Transverse colon (tissue), 4 donors: ENCODE measurements around the gene FAM204A. TPM values are rescaled to one million over a fixed set of nuclear protein-coding genes. Genes with fewer than 3 reads are reported as not detected.

Experiments used
- DNase-seq: peaks from one replicate; pipeline ENCODE4 v3.0.0-alpha.2; 2019
- H3K27ac ChIP-seq, 4 donors: fragments of 200-600 bp; sonication (generic); 2 replicates each; pipeline ENCODE4 v1.5.1; 2016 to 2018; ENCODE audit warnings: inconsistent platforms in 4 of 4
- H3K27me3 ChIP-seq: fragments of 200-600 bp; sonication (generic); 2 replicates; pipeline ENCODE4 v1.5.1; 2017; ENCODE audit warnings: inconsistent platforms
- H3K36me3 ChIP-seq, 4 donors: fragments of 200-600 bp; sonication (generic); 2 replicates each; pipeline ENCODE4 v1.5.1; 2017 to 2019; ENCODE audit warnings: inconsistent platforms in 4 of 4
- H3K4me1 ChIP-seq, 4 donors: fragments of 200-600 bp; sonication (generic); 2 replicates each; pipeline ENCODE4 v1.5.1; 2017 to 2020; ENCODE audit warnings: inconsistent platforms in 4 of 4
- H3K4me3 ChIP-seq, 4 donors: fragments of 200-600 bp; sonication (generic); 1 replicate in 1 of 4; 2 replicates in 3 of 4; pipeline versions ENCODE4 v1.5.1 to v1.6.1; 2017 to 2019; ENCODE audit warnings: inconsistent platforms in 4 of 4
- H3K9me3 ChIP-seq, 2 donors: fragments of 200-600 bp; sonication (generic); 2 replicates each; pipeline ENCODE4 v1.5.1; 2017 to 2019; ENCODE audit warnings: inconsistent platforms in 2 of 2
- CTCF ChIP-seq, 5 experiments: fragments of 200-600 bp in 3 of 5; fragments of 450-650 bp in 2 of 5; sonication (generic) in 3 of 5; IDR thresholded peaks; 1 replicate in 2 of 5; 2 replicates in 3 of 5; pipeline ENCODE4 v1.5.1; 2016 to 2017; ENCODE audit warnings: antibody characterized with exemption in 5 of 5, inconsistent platforms in 3 of 5, mild to moderate bottlenecking in 2 of 5, moderate library complexity in 1 of 5
- EP300 ChIP-seq: sonication (generic); formaldehyde crosslinking; IDR thresholded peaks from one replicate; pipeline ENCODE4 v1.6.1; 2017; ENCODE audit warnings: antibody characterized with exemption, low read depth
- POLR2A ChIP-seq: fragments of 450-650 bp; IDR thresholded peaks from one replicate; pipeline ENCODE4 v1.6.1; 2016; ENCODE audit warnings: antibody characterized with exemption, mild to moderate bottlenecking, moderate library complexity
- POLR2AphosphoS5 ChIP-seq, 3 donors: sonication (generic); formaldehyde crosslinking; IDR thresholded peaks; one replicate each; pipeline ENCODE4 v1.6.1; 2016; ENCODE audit warnings: antibody characterized with exemption in 3 of 3
- WGBS, 2 donors: methylation state at CpG; one replicate each; pipeline ENCODE4 v1.1.5; 2018; ENCODE audit warnings: low coverage in 1 of 2; 5-methylcytosine and 5-hydroxymethylcytosine counted together
- in situ Hi-C, 4 donors: fragments of 200-750 bp; cut with MboI; loops; one replicate each; pipeline versions ENCODE4 v1.15.0 to v1.15.1; 2017; ENCODE audit warnings: low sequenced_read_pairs in 3 of 4, low pct_ligation_motif_present in 1 of 4, low pct_unique_long_range_greater_than_20kb in 1 of 4
- intact Hi-C: fragments of 100-400 bp; cut with DNase I; formaldehyde crosslinking; loops from one replicate; pipeline ENCODE4 v1.15.1; 2023; ENCODE audit warnings: low total_unique reads
- total RNA-seq, 4 donors: library from RNA; depleted of rRNA; stranded (reverse); fragments of >200 nt; gene quantifications; one replicate each; pipeline ENCODE4 v1.1.0, GENCODE V29; 2016

FAM204A gene
- total RNA-seq, 4 donors from 2014 or later = 16.8 to 35.2 (median 25.4) TPM

GRCh38 chr10:118258285-118258684 is 83.8 kb downstream of the FAM204A start:
- 58 to 61% methylated on average over 2 to 3 of the region's 3 CpGs for WGBS, 2 donors
- Histone ChIP-seq H3K9me3 (no peaks in the 10 kb centered on the region), H3K27ac (no peak overlapping the region), H3K4me3 (no peak overlapping the region), H3K4me1 (no peaks in the 10 kb centered on the region), H3K36me3 (no peaks in the 10 kb centered on the region), H3K27me3 (peaks cover 6% of the 10 kb centered on the region)
- no peak for TF ChIP-seq CTCF (IDR thresholded peaks at IDR 0.05)
- no peak for TF ChIP-seq POLR2AphosphoS5 (IDR thresholded peaks at IDR 0.05)
- no peak for TF ChIP-seq EP300
- no peak for TF ChIP-seq POLR2A
- in situ Hi-C loops (no loop called here), intact Hi-C loops (loop anchor here (5.0 kb wide), 1 partner anchor 1296 kb away; no protein-coding TSS in a partner anchor)
- no peak for DNase-seq

- Histone ChIP-seq H3K27ac (no peak overlapping the region), H3K9me3 (no peaks in the 10 kb centered on the region), H3K27me3 (peaks cover 6% of the 10 kb centered on the region), H3K4me1 (no peaks in the 10 kb centered on the region), H3K4me3 (no peak overlapping the region), H3K36me3 (no peaks in the 10 kb centered on the region)
- DNase-seq = no peak
- TF ChIP-seq CTCF (IDR thresholded peaks at IDR 0.05) (no peak), POLR2AphosphoS5 (IDR thresholded peaks at IDR 0.05) (no peak), EP300 (no peak), POLR2A (no peak)
- intact Hi-C loops = loop anchor here (5.0 kb wide), 1 partner anchor 1295 kb away; no protein-coding TSS in a partner anchor
- in situ Hi-C loops = no loop called here
- WGBS, 2 donors = 57 to 60% methylated on average over 7 of the region's 7 CpGs
Observed at GRCh38 chr10:118256825-118257570, 85.1 kb downstream of the FAM204A start.

GRCh38 chr10:118256209-118256608 is 85.9 kb downstream of the FAM204A start:
- no peaks in the 10 kb centered on the region for H3K9me3 ChIP-seq
- no peaks in the 10 kb centered on the region for H3K4me1 ChIP-seq
- intact Hi-C loops (loop anchor here (5.0 kb wide), 1 partner anchor 1294 kb away; no protein-coding TSS in a partner anchor), in situ Hi-C loops (no loop called here)
- TF ChIP-seq CTCF (IDR thresholded peaks at IDR 0.05) (no peak), POLR2A (no peak), POLR2AphosphoS5 (IDR thresholded peaks at IDR 0.05) (no peak), EP300 (no peak)
- no peak overlapping the region for H3K27ac ChIP-seq
- 81 to 83% methylated on average over 5 of the region's 5 CpGs for WGBS, 2 donors
- H3K4me3 ChIP-seq = no peak overlapping the region
- no peak for DNase-seq
- H3K36me3 ChIP-seq = no peaks in the 10 kb centered on the region
- peaks cover 6% of the 10 kb centered on the region for H3K27me3 ChIP-seq

GRCh38 chr10:118255355-118255754 is 86.8 kb downstream of the FAM204A start:
- no peak for TF ChIP-seq POLR2AphosphoS5 (IDR thresholded peaks at IDR 0.05)
- TF ChIP-seq EP300 = no peak
- no peak for TF ChIP-seq POLR2A
- no peak for TF ChIP-seq CTCF (IDR thresholded peaks at IDR 0.05)
- Histone ChIP-seq H3K4me1 (no peaks in the 10 kb centered on the region), H3K27me3 (peaks cover 6% of the 10 kb centered on the region), H3K36me3 (no peaks in the 10 kb centered on the region), H3K27ac (no peak overlapping the region), H3K4me3 (no peak overlapping the region), H3K9me3 (no peaks in the 10 kb centered on the region)
- in situ Hi-C loops (no loop called here), intact Hi-C loops (loop anchor here (5.0 kb wide), 1 partner anchor 1293 kb away; no protein-coding TSS in a partner anchor)
- 84 to 89% methylated on average over 2 to 8 of the region's 8 CpGs for WGBS, 2 donors
- DNase-seq = no peak
